ENCODE measurements around the gene SLC35F4. TPM values are rescaled to one million over a fixed set of nuclear protein-coding genes. Genes with fewer than 3 reads are reported as not detected.

The SLC35F4 gene
- total RNA-seq, 1 experiment from 2014 or later, result not detected

GRCh38 chr14:57617510-57617909 lies 248.4 kb downstream of the SLC35F4 start:
- H3K36me3 ChIP-seq (ENCODE audit: low read depth, low read length), result no peaks in the 10 kb centered on the region
- no peaks in the 10 kb centered on the region for H4K20me1 ChIP-seq (ENCODE audit: low read length)
- CTCF ChIA-PET, result no interaction called here
- no peak overlapping the region for H3K4me3 ChIP-seq (ENCODE audit: low read length)
- H3K27me3 ChIP-seq (ENCODE audit: low read length), result peaks cover 38% of the 10 kb centered on the region
- H3K9ac ChIP-seq (ENCODE audit: low read length), result no peak overlapping the region
- intact Hi-C loops (cut with micrococcal nuclease), result no loop called here
- no peaks in the 10 kb centered on the region for H3K9me2 ChIP-seq (replicated peaks; ENCODE audit: low read length)
- DNase-seq (no peak), ATAC-seq (no peak)
- POLR2A ChIA-PET (ENCODE audit: unreplicated experiment), result no interaction called here
- no peaks in the 10 kb centered on the region for H3K79me2 ChIP-seq (ENCODE audit: low read length)
- H3F3A ChIP-seq (ENCODE audit: low read length, unreplicated experiment), result no peaks in the 10 kb centered on the region
- H2AFZ ChIP-seq (ENCODE audit: low read length), result no peak overlapping the region
- H3K9me3 ChIP-seq (ENCODE audit: low read length), result no peaks in the 10 kb centered on the region
- TF ChIP-seq CTCF (conservative IDR thresholded peaks at IDR 0.05; ENCODE audit: low read depth, low read length) (no peak), EZH2 (IDR thresholded peaks at IDR 0.05; ENCODE audit: low read length, unreplicated experiment) (no peak), EZH2phosphoT487 (IDR thresholded peaks at IDR 0.05; ENCODE audit: borderline replicate concordance, low read length) (no peak)
- no peak overlapping the region for H3K27ac ChIP-seq (ENCODE audit: low read length)
- no TSS peak for BruUV-seq (replicated peaks)
- no peaks in the 10 kb centered on the region for H3K4me1 ChIP-seq (ENCODE audit: insufficient read depth, low read length)
- no peak overlapping the region for H3K4me2 ChIP-seq (ENCODE audit: low read length)

- H3K9me2 ChIP-seq (replicated peaks; ENCODE audit: low read length), result no peaks in the 10 kb centered on the region
- no peaks in the 10 kb centered on the region for H4K20me1 ChIP-seq (ENCODE audit: low read length)
- no peaks in the 10 kb centered on the region for H3F3A ChIP-seq (ENCODE audit: low read length, unreplicated experiment)
- H2AFZ ChIP-seq (ENCODE audit: low read length), result no peak overlapping the region
- H3K4me3 ChIP-seq (ENCODE audit: low read length), result no peak overlapping the region
- H3K79me2 ChIP-seq (ENCODE audit: low read length), result no peaks in the 10 kb centered on the region
- no peaks in the 10 kb centered on the region for H3K36me3 ChIP-seq (ENCODE audit: low read depth, low read length)
- no peak overlapping the region for H3K27ac ChIP-seq (ENCODE audit: low read length)
- no peaks in the 10 kb centered on the region for H3K4me1 ChIP-seq (ENCODE audit: insufficient read depth, low read length)
- ChIA-PET POLR2A (ENCODE audit: unreplicated experiment) (no interaction called here), CTCF (interaction anchor here (0.6 kb wide), 1 partner anchor 22 kb away, joined by 3 read pairs; no protein-coding TSS in a partner anchor)
- BruUV-seq (replicated peaks), result no TSS peak
- H3K4me2 ChIP-seq (ENCODE audit: low read length), result no peak overlapping the region
- TF ChIP-seq EZH2phosphoT487 (IDR thresholded peaks at IDR 0.05; ENCODE audit: borderline replicate concordance, low read length) (no peak), EZH2 (IDR thresholded peaks at IDR 0.05; ENCODE audit: low read length, unreplicated experiment) (no peak), CTCF (conservative IDR thresholded peaks at IDR 0.05; ENCODE audit: low read depth, low read length) (no peak)
- H3K27me3 ChIP-seq (ENCODE audit: low read length), result peaks cover 59% of the 10 kb centered on the region
- no peaks in the 10 kb centered on the region for H3K9me3 ChIP-seq (ENCODE audit: low read length)
- no peak overlapping the region for H3K9ac ChIP-seq (ENCODE audit: low read length)
- intact Hi-C loops (cut with micrococcal nuclease), result no loop called here
- ATAC-seq (no peak), DNase-seq (no peak)
These were observed 252.9 kb downstream of the SLC35F4 start for GRCh38 chr14:57612946-57613345.

DNA sequence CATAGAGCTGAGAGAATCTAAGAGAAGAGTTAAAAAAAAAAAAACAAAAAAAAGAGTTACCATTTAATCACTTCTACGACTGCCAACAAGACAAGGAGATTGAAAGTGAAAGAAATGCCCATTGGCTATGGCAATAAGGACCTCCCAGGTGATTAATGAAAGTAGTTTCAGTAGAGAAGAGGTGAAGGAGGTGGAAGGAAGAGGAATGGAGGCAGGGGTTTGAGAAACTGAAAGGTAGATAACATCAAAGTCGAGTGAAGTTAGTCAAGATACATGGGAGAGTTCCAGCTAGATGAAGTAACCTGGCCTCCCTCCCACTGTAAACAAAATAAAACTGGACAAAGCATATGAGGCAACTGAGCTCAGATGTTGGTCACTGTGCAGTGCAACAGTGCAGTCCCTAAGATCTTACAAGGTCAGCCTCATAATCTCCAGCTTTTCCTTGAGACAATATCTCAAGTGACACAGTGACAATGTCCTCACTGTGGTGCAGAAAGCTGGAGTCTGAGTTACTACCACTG lies 254.3 kb downstream of the SLC35F4 start:
- Histone ChIP-seq H3F3A (ENCODE audit: low read length, unreplicated experiment) (no peaks in the 10 kb centered on the region), H3K9ac (ENCODE audit: low read length) (no peak overlapping the region), H3K36me3 (ENCODE audit: low read depth, low read length) (no peaks in the 10 kb centered on the region), H3K27ac (ENCODE audit: low read length) (no peak overlapping the region), H3K27me3 (ENCODE audit: low read length) (peaks cover 64% of the 10 kb centered on the region), H3K9me3 (ENCODE audit: low read length) (no peaks in the 10 kb centered on the region), H3K9me2 (replicated peaks; ENCODE audit: low read length) (no peaks in the 10 kb centered on the region), H3K4me2 (ENCODE audit: low read length) (no peak overlapping the region), H2AFZ (ENCODE audit: low read length) (no peak overlapping the region), H3K79me2 (ENCODE audit: low read length) (no peaks in the 10 kb centered on the region), H4K20me1 (ENCODE audit: low read length) (no peaks in the 10 kb centered on the region), H3K4me1 (ENCODE audit: insufficient read depth, low read length) (no peaks in the 10 kb centered on the region), H3K4me3 (ENCODE audit: low read length) (no peak overlapping the region)
- ATAC-seq, result no peak
- intact Hi-C loops (cut with micrococcal nuclease), result no loop called here
- ChIA-PET POLR2A (ENCODE audit: unreplicated experiment) (no interaction called here), CTCF (no interaction called here)
- TF ChIP-seq EZH2 (IDR thresholded peaks at IDR 0.05; ENCODE audit: low read length, unreplicated experiment) (no peak), CTCF (conservative IDR thresholded peaks at IDR 0.05; ENCODE audit: low read depth, low read length) (no peak), EZH2phosphoT487 (IDR thresholded peaks at IDR 0.05; ENCODE audit: borderline replicate concordance, low read length) (no peak)
- BruUV-seq (replicated peaks), result no TSS peak
- DNase-seq, result no peak
